RWPE1 (cell line): Measurements from ENCODE around the gene SPRR4.

Experiments used
- CTCF ChIA-PET: fragments of 350-600 bp; sonication (Branson Sonifier 250); formaldehyde crosslinking; extraction: SDS; loops from one replicate; lab custom pipeline; 2021; lab: Yijun Ruan, JAX
- POLR2A ChIA-PET: fragments of 400-600 bp; formaldehyde crosslinking; extraction: SDS; loops from one replicate; lab custom pipeline; 2020; ENCODE audit warnings: antibody characterized with exemption; ENCODE audit not compliant: low non-redundant PET; lab: Yijun Ruan, JAX
- DNase-seq: peaks from one replicate; pipeline ENCODE4 v3.0.0; 2012; ENCODE audit warnings: low spot score
- H3K27ac ChIP-seq: fragments of 450-650 bp; 2 replicates; pipeline ENCODE4 v1.5.1; 2017
- TF ChIP-seq, protein P1 (sequence below): fragments of 450-650 bp; conservative IDR thresholded peaks from 2 replicates; pipeline ENCODE4 v1.5.1; 2017; ENCODE audit warnings: low read depth, mild to moderate bottlenecking

The SPRR4 gene

DNA sequence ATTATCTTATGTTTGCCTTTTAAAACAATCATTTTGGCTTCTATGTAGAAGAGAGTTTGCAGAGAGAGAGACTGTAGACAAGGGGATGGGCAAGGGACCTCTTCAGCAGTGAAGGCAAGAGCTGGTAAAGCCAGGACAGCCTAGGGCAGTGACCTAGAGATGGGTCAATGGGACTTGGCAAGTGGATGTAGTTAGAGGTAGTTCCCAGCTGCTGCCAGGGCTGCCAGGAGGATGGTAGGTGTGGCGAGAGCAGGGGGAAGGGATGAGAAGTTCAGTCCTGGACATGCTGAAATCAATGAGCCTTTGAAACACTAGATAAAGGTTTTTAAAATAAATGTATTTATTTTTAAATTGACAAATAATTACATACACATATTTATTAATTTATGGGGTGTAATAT, 29.8 kb upstream of the SPRR4 start:
- ChIA-PET POLR2A (no interaction called here), CTCF (interaction anchor here (0.5 kb wide), 1 partner anchor 115 kb away, joined by 3 read pairs; no protein-coding TSS in a partner anchor)
- peak overlapping the region; percentile 85 for H3K27ac ChIP-seq
- DNase-seq = no peak
- TF ChIP-seq, protein P1, sequence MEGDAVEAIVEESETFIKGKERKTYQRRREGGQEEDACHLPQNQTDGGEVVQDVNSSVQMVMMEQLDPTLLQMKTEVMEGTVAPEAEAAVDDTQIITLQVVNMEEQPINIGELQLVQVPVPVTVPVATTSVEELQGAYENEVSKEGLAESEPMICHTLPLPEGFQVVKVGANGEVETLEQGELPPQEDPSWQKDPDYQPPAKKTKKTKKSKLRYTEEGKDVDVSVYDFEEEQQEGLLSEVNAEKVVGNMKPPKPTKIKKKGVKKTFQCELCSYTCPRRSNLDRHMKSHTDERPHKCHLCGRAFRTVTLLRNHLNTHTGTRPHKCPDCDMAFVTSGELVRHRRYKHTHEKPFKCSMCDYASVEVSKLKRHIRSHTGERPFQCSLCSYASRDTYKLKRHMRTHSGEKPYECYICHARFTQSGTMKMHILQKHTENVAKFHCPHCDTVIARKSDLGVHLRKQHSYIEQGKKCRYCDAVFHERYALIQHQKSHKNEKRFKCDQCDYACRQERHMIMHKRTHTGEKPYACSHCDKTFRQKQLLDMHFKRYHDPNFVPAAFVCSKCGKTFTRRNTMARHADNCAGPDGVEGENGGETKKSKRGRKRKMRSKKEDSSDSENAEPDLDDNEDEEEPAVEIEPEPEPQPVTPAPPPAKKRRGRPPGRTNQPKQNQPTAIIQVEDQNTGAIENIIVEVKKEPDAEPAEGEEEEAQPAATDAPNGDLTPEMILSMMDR = no peak

GRCh38 chr1:152941037-152941711, 29.3 kb upstream of the SPRR4 start:
- peak; percentile 80 for DNase-seq
- TF ChIP-seq, protein P1 = no peak
- POLR2A ChIA-PET = no interaction called here
- peak overlapping the region; percentile 85 for H3K27ac ChIP-seq
- CTCF ChIA-PET = no interaction called here

DNA sequence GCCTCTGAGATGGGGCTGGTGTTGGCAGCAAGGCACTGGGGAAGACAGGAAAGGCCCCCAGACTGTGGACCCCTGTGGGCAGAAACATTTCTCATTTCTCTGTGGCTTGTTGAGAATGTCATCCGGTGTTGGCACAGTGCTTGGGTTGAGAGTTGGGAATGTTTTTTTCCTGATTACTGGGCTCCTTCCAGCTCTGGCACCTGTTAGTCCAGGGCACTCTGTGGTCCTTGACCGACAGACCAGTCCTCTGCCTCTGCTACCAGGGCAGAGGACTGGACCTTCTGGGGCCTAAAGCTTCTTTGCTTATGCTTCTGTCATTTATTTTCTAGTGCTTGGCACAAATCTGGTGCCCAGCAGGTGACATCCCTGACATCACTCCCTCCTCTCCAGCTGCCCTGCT, 28.3 kb upstream of the SPRR4 start:
- H3K27ac ChIP-seq = peak overlapping the region; percentile 85
- no peak for DNase-seq
- TF ChIP-seq, protein P1 = no peak
- POLR2A ChIA-PET = no interaction called here
- CTCF ChIA-PET = no interaction called here

- DNase-seq = peak; percentile 20
- no peak overlapping the region for H3K27ac ChIP-seq
- CTCF ChIA-PET = interaction anchor here (0.8 kb wide), 1 partner anchor 246 kb away, joined by 3 read pairs; no protein-coding TSS in a partner anchor
- TF ChIP-seq, protein P1 = no peak
- POLR2A ChIA-PET = no interaction called here
Measured at GRCh38 chr1:152946248-152946647, 24.2 kb upstream of the SPRR4 start.

DNA sequence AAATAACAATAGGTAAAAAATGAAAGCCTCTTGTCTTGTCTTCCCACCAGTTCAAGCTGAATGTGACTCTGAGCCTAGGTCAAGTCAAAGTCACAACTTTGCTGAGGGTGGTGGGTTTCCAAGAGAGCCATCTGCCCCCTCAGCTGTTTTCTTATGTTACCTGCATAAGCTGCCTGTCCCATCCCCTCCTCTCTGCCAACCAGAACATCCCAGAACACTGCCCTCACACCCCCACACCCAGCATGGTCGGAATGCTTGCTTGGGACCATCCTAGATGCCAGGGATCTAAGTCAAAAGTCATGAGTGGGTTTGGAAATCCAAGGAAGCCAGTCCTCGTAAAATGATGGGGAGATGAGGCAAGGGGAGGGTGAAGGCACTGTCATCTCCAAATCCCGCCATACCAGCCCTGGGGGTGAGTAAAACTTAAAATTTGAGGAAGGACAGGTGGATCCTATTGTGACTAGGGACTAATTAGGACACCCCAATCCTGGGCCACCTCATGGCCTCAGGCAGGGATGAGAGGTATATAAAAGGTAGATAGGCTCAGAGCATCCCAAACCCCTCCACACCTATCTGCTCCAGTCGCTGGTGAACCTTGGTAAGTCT, 23.7 kb upstream of the SPRR4 start, which contains the start of gene SPRR5:
Gene SPRR5, plus strand, starts transcription at position 556 of the 606 bp plus-strand sequence. CDS start 1,349 bp downstream, outside the sequence.
- H3K27ac ChIP-seq = no peak within 1 kb of the TSS
- DNase-seq = no peak
- ChIA-PET POLR2A (no interaction called here), CTCF (interaction anchor here (0.8 kb wide), 1 partner anchor 245 kb away, joined by 3 read pairs; no protein-coding TSS in a partner anchor)
- TF ChIP-seq, protein P1 = no peak

- CTCF ChIA-PET = no interaction called here
- no peak overlapping the region for H3K27ac ChIP-seq
- DNase-seq = no peak
- POLR2A ChIA-PET = interaction anchor here (0.6 kb wide), 1 partner anchor 321 kb away, joined by 3 read pairs; no protein-coding TSS in a partner anchor
- TF ChIP-seq, protein P1 = no peak
Measured at GRCh38 chr1:152951711-152952110, 18.7 kb upstream of the SPRR4 start.
